CD4-positive, alpha-beta T cell (primary cell): ENCODE results near the gene PGBD5. TPM values are rescaled to one million over a fixed set of nuclear protein-coding genes. Genes with fewer than 3 reads are reported as not detected.

ENCODE experiments used
- ATAC-seq: fragments of 200-7000 bp; cut with Tn5 transposase; one replicate; pipeline ENCODE4 v1.10.0; 2022; ENCODE audit warnings: mild to moderate bottlenecking; ENCODE audit not compliant: poor library complexity
- CTCF ChIA-PET: fragments of 350-600 bp; sonication (Branson Sonifier 250); formaldehyde crosslinking; loops from one replicate; lab custom pipeline; 2021; ENCODE audit warnings: antibody characterized with exemption, inconsistent platforms; lab: Charles Lee
- POLR2A ChIA-PET: fragments of 350-600 bp; sonication (Branson Sonifier 250); formaldehyde crosslinking; loops from one replicate; lab custom pipeline; 2021; ENCODE audit warnings: antibody characterized with exemption, inconsistent platforms; lab: Charles Lee
- DNase-seq, 14 experiments: peaks; one replicate each; pipeline ENCODE4 v3.0.0-alpha.2; 2013 to 2020; ENCODE audit warnings: mixed read lengths in 2 of 14
- H3K27ac ChIP-seq, 2 donors: one replicate each; pipeline versions ENCODE4 v1.5.1 to v1.7.0; 2013; ENCODE audit warnings: low read length in 2 of 2, low read depth in 1 of 2, mild to moderate bottlenecking in 1 of 2
- H3K27me3 ChIP-seq, 2 experiments: 1 replicate in 1 of 2; 2 replicates in 1 of 2; pipeline versions ENCODE4 v1.6.1 to v1.7.0; 2013; ENCODE audit warnings: low read length in 2 of 2, control low read depth in 1 of 2, mild to moderate bottlenecking in 1 of 2, moderate library complexity in 1 of 2; ENCODE audit not compliant: insufficient read depth in 2 of 2, control insufficient read depth in 1 of 2
- H3K36me3 ChIP-seq: one replicate; pipeline ENCODE4 v1.6.1; 2013; ENCODE audit warnings: low read length, control low read depth; ENCODE audit not compliant: insufficient read depth
- H3K4me1 ChIP-seq: one replicate; pipeline ENCODE4 v1.6.1; 2013; ENCODE audit warnings: low read length, control low read depth; ENCODE audit not compliant: insufficient read depth
- H3K4me3 ChIP-seq: one replicate; pipeline ENCODE4 v1.5.1; 2013; ENCODE audit warnings: mild to moderate bottlenecking, low read length, moderate library complexity
- H3K9me3 ChIP-seq, 2 experiments: 1 replicate in 1 of 2; 2 replicates in 1 of 2; pipeline versions ENCODE4 v1.6.1 to v1.7.0; 2013; ENCODE audit warnings: low read length in 2 of 2, mild to moderate bottlenecking in 2 of 2, control low read depth in 1 of 2, moderate library complexity in 1 of 2; ENCODE audit not compliant: control insufficient read depth in 1 of 2, insufficient read depth in 1 of 2
- H3K27ac Mint-ChIP-seq: one replicate; pipeline ENCODE4 v1.8.0; 2020; ENCODE audit warnings: mixed read lengths
- H3K27me3 Mint-ChIP-seq: one replicate; pipeline ENCODE4 v1.8.0; 2021; ENCODE audit warnings: mixed read lengths
- H3K36me3 Mint-ChIP-seq: one replicate; pipeline ENCODE4 v1.8.0; 2021; ENCODE audit warnings: low read depth, mixed read lengths
- H3K4me1 Mint-ChIP-seq: one replicate; pipeline ENCODE4 v1.8.0; 2021; ENCODE audit warnings: low read depth, mixed read lengths
- H3K4me3 Mint-ChIP-seq: one replicate; pipeline ENCODE4 v1.8.0; 2020; ENCODE audit warnings: mild to moderate bottlenecking, mixed read lengths
- H3K9me3 Mint-ChIP-seq: one replicate; pipeline ENCODE4 v1.8.0; 2020; ENCODE audit warnings: mixed read lengths
- CTCF ChIP-seq: fragments of 200-600 bp; IDR thresholded peaks from one replicate; pipeline ENCODE4 v1.8.0; 2022; ENCODE audit warnings: antibody characterized with exemption, mild to moderate bottlenecking
- intact Hi-C, 2 experiments: fragments of 100-400 bp; cut with DNase I in 1 of 2; cut with micrococcal nuclease in 1 of 2; formaldehyde crosslinking; loops; one replicate each; pipeline versions ENCODE4 v1.15.1 to v1.9.0; 2023 to 2025; cut with DNase I, micrococcal nuclease
- total RNA-seq, 174 experiments: library from RNA in 2 of 174; stranded (reverse) in 2 of 174; gene quantifications; one replicate each; pipeline ENCODE4 v1.2.3 and lab custom pipeline; 2021 to 2026

Gene PGBD5
- total RNA-seq, 2 experiments from 2014 or later: not detected

- intact Hi-C loops: no loop called here
- Histone ChIP-seq H3K4me1 (no peaks in the 10 kb centered on the region), H3K27ac (no peak overlapping the region), H3K4me3 (no peak overlapping the region), H3K36me3 (no peaks in the 10 kb centered on the region), H3K27me3 (peaks cover 0 to 2% of the 10 kb centered on the region in 2 experiments), H3K9me3 (no peaks in the 10 kb centered on the region)
- POLR2A ChIA-PET: no interaction called here
- Mint-ChIP-seq H3K36me3 (no peaks in the 10 kb centered on the region), H3K9me3 (no peaks in the 10 kb centered on the region), H3K4me1 (no peaks in the 10 kb centered on the region), H3K4me3 (no peak overlapping the region), H3K27me3 (peaks cover 6% of the 10 kb centered on the region), H3K27ac (no peak overlapping the region)
- DNase-seq (no peak), ATAC-seq (no peak)
- TF ChIP-seq CTCF: no peak
- CTCF ChIA-PET: no interaction called here
Observed at GRCh38 chr1:230342699-230343098, 83.4 kb downstream of the PGBD5 start.

- no peaks in the 10 kb centered on the region for H3K4me1 Mint-ChIP-seq
- Histone ChIP-seq H3K27me3 (peaks cover 0 to 2% of the 10 kb centered on the region in 2 experiments), H3K27ac (no peak overlapping the region), H3K36me3 (no peaks in the 10 kb centered on the region), H3K9me3 (no peaks in the 10 kb centered on the region), H3K4me3 (no peak overlapping the region), H3K4me1 (no peaks in the 10 kb centered on the region)
- POLR2A ChIA-PET: no interaction called here
- no peaks in the 10 kb centered on the region for H3K36me3 Mint-ChIP-seq
- ATAC-seq (no peak), DNase-seq (no peak)
- H3K27ac Mint-ChIP-seq: no peak overlapping the region
- H3K9me3 Mint-ChIP-seq: no peaks in the 10 kb centered on the region
- peaks cover 6% of the 10 kb centered on the region for H3K27me3 Mint-ChIP-seq
- CTCF ChIA-PET: interaction anchor here (0.5 kb wide), 2 partner anchors 904 to 1262 kb away, joined by 3 to 4 read pairs; no protein-coding TSS in a partner anchor
- intact Hi-C loops: no loop called here
- no peak for TF ChIP-seq CTCF
- no peak overlapping the region for H3K4me3 Mint-ChIP-seq
Observed at GRCh38 chr1:230342019-230342418, 84.1 kb downstream of the PGBD5 start.

- ChIA-PET CTCF (no interaction called here), POLR2A (no interaction called here)
- Mint-ChIP-seq H3K27me3 (peaks cover 6% of the 10 kb centered on the region), H3K4me3 (no peak overlapping the region), H3K27ac (no peak overlapping the region), H3K9me3 (no peaks in the 10 kb centered on the region), H3K4me1 (no peaks in the 10 kb centered on the region), H3K36me3 (no peaks in the 10 kb centered on the region)
- Histone ChIP-seq H3K27ac (no peak overlapping the region), H3K36me3 (no peaks in the 10 kb centered on the region), H3K27me3 (no peaks in the 10 kb centered on the region), H3K9me3 (no peaks in the 10 kb centered on the region), H3K4me1 (no peaks in the 10 kb centered on the region), H3K4me3 (no peak overlapping the region)
- no peak for ATAC-seq
- DNase-seq: no peak
- intact Hi-C loops: no loop called here
- TF ChIP-seq CTCF: no peak
Observed at GRCh38 chr1:230341162-230341546, 85.0 kb downstream of the PGBD5 start.
